A549 (cell line): ENCODE results near the gene DGKD. TPM values are rescaled to one million over a fixed set of nuclear protein-coding genes. Genes with fewer than 3 reads are reported as not detected.

ENCODE experiments used
- ATAC-seq, 2 experiments: fragments of 200-7000 bp in 1 of 2; fragments of >200 bp in 1 of 2; cut with Nextera tagmentation in 1 of 2; cut with Tn5 transposase in 1 of 2; 3 replicates each; pipeline versions ENCODE4 v1.8.0 to v1.9.1; 2018 to 2020; ENCODE audit warnings: mild to moderate bottlenecking in 1 of 2, moderate library complexity in 1 of 2
- CTCF ChIA-PET: fragments of 300-600 bp; sonication (Branson Sonifier 250); formaldehyde crosslinking; extraction: SDS; loops from one replicate; lab custom pipeline; 2021; ENCODE audit warnings: antibody characterized with exemption, inconsistent platforms; lab: Yijun Ruan, JAX
- POLR2A ChIA-PET: fragments of 350-600 bp; formaldehyde crosslinking; extraction: SDS; loops from one replicate; lab custom pipeline; 2021; ENCODE audit warnings: antibody characterized with exemption, inconsistent platforms; lab: Yijun Ruan, JAX
- DNase-seq, 2 experiments: peaks; one replicate each; pipeline versions ENCODE4 v3.0.0 to v3.0.0-alpha.2; 2011 to 2016; ENCODE audit warnings: low read depth in 1 of 2, low spot score in 1 of 2
- FAIRE-seq: peaks from 2 replicates; lab custom pipeline; 2011; peaks lifted over from hg19 to GRCh38; lab: Jason Lieb, UNC
- H3K27ac ChIP-seq, 2 experiments: fragments of >200 bp; sonication (Bioruptor Twin); formaldehyde crosslinking; 3 replicates each; pipeline ENCODE4 v1.5.1; 2016 to 2017
- H3K4me1 ChIP-seq: fragments of >200 bp; sonication (Bioruptor Twin); formaldehyde crosslinking; 3 replicates; pipeline ENCODE4 v1.6.1; 2016
- H3K4me2 ChIP-seq: fragments of >200 bp; sonication (Bioruptor Twin); formaldehyde crosslinking; 3 replicates; pipeline ENCODE4 v1.6.1; 2016
- H3K4me3 ChIP-seq: fragments of >200 bp; sonication (Bioruptor Twin); formaldehyde crosslinking; 3 replicates; pipeline ENCODE4 v1.5.1; 2016
- H3K9me3 ChIP-seq: fragments of >200 bp; sonication (Bioruptor Twin); formaldehyde crosslinking; 3 replicates; pipeline ENCODE4 v1.6.1; 2016
- ATOH8 ChIP-seq: fragments of 250-450 bp; sonication (Bioruptor Pico); IDR thresholded peaks from 2 replicates; pipeline ENCODE4 v1.5.0; 2020; ENCODE audit warnings: low read depth, mild to moderate bottlenecking, moderate library complexity
- CEBPB ChIP-seq, 2 experiments: fragments of >200 bp in 1 of 2; sonication (Bioruptor Twin) in 1 of 2; formaldehyde crosslinking in 1 of 2; IDR thresholded peaks; 2 replicates each; pipeline ENCODE4 v1.6.1; 2012 to 2016
- EHMT2 ChIP-seq: fragments of 200-600 bp; sonication (generic); IDR thresholded peaks from 2 replicates; pipeline ENCODE4 v1.6.1; 2016; ENCODE audit warnings: antibody characterized with exemption, low read depth, mild to moderate bottlenecking, moderate library complexity
- ESRRA ChIP-seq: fragments of 150-350 bp; IDR thresholded peaks from 2 replicates; pipeline ENCODE4 v1.6.1; 2014; ENCODE audit warnings: mild to moderate bottlenecking, low read length, borderline replicate concordance
- HDAC2 ChIP-seq: fragments of 200-600 bp; sonication (generic); IDR thresholded peaks from 2 replicates; pipeline ENCODE4 v1.6.1; 2016
- HES2 ChIP-seq: fragments of >200 bp; sonication (Bioruptor Twin); formaldehyde crosslinking; IDR thresholded peaks from 2 replicates; pipeline ENCODE4 v1.6.1; 2016
- HMGXB4 ChIP-seq: fragments of 250-450 bp; sonication (Bioruptor Pico); IDR thresholded peaks from 2 replicates; pipeline ENCODE4 v1.5.0; 2021; ENCODE audit warnings: mild to moderate bottlenecking, moderate library complexity, borderline replicate concordance
- HOXA7 ChIP-seq: fragments of 250-450 bp; sonication (Bioruptor Pico); IDR thresholded peaks from 2 replicates; pipeline ENCODE4 v1.5.0; 2020; ENCODE audit warnings: mild to moderate bottlenecking, moderate library complexity
- HOXB13 ChIP-seq: fragments of 250-450 bp; sonication (Bioruptor Pico); IDR thresholded peaks from 2 replicates; pipeline ENCODE4 v1.5.0; 2020; ENCODE audit warnings: low read depth, mild to moderate bottlenecking, moderate library complexity
- JUN ChIP-seq, 2 experiments: fragments of >200 bp; sonication (Bioruptor Twin); formaldehyde crosslinking; IDR thresholded peaks; 2 replicates in 1 of 2; 3 replicates in 1 of 2; pipeline ENCODE4 v1.6.1; 2016 to 2017
- KDM1A ChIP-seq: fragments of 200-600 bp; sonication (generic); IDR thresholded peaks from 2 replicates; pipeline ENCODE4 v1.6.1; 2016; ENCODE audit warnings: low read depth, mild to moderate bottlenecking
- MAFK ChIP-seq: fragments of 450-650 bp; IDR thresholded peaks from 2 replicates; pipeline ENCODE4 v1.6.1; 2014; ENCODE audit not compliant: partially characterized antibody
- MAZ ChIP-seq: fragments of 150-350 bp; IDR thresholded peaks from 2 replicates; pipeline ENCODE4 v1.6.1; 2014; ENCODE audit warnings: antibody characterized with exemption, low read depth, low read length, borderline replicate concordance
- PBX3 ChIP-seq: IDR thresholded peaks from 2 replicates; pipeline ENCODE4 v1.6.1; 2012
- POLR2AphosphoS2 ChIP-seq: conservative IDR thresholded peaks from 2 replicates; pipeline ENCODE4 v1.6.1; 2012; ENCODE audit warnings: low read length, improper control_type of control experiment, inconsistent platforms
- RAD21 ChIP-seq, 2 experiments: fragments of >200 bp in 1 of 2; sonication (Bioruptor Twin) in 1 of 2; formaldehyde crosslinking in 1 of 2; IDR thresholded peaks in 1 of 2; conservative IDR thresholded peaks in 1 of 2; 2 replicates in 1 of 2; 3 replicates in 1 of 2; pipeline ENCODE4 v1.6.1; 2012 to 2018; ENCODE audit warnings: inconsistent platforms in 1 of 2
- SMC3 ChIP-seq: fragments of >200 bp; sonication (Bioruptor Twin); formaldehyde crosslinking; IDR thresholded peaks from 3 replicates; pipeline ENCODE4 v1.6.1; 2018; ENCODE audit warnings: inconsistent platforms
- TFCP2L1 ChIP-seq: fragments of 250-450 bp; sonication (Bioruptor Pico); IDR thresholded peaks from 2 replicates; pipeline ENCODE4 v1.5.0; 2021; ENCODE audit warnings: mild to moderate bottlenecking
- USF2 ChIP-seq: fragments of 450-650 bp; IDR thresholded peaks from 2 replicates; pipeline ENCODE4 v1.6.1; 2014; ENCODE audit warnings: antibody characterized with exemption
- ZFP36 ChIP-seq: fragments of 450-650 bp; IDR thresholded peaks from 2 replicates; pipeline ENCODE4 v1.6.1; 2014; ENCODE audit warnings: borderline replicate concordance; ENCODE audit not compliant: partially characterized antibody
- ZSCAN20 ChIP-seq: fragments of 250-450 bp; sonication (Bioruptor Pico); IDR thresholded peaks from 2 replicates; pipeline ENCODE4 v1.8.0; 2022; ENCODE audit warnings: mild to moderate bottlenecking, moderate library complexity
- WGBS: methylation state at CpG from one replicate; pipeline ENCODE4 v1.1.6; 2017; ENCODE audit errors: missing lambda C conversion rate; 5-methylcytosine and 5-hydroxymethylcytosine counted together
- polyA plus RNA-seq, 4 experiments: library from polyadenylated mRNA; depleted of rRNA in 3 of 4; stranded (reverse); fragments of >200 nt; fragmentation: RNase III in 1 of 4; extraction: RNeasy Plus Mini Kit Qiagen cat#74134 plus additional on column Dnase treatment in 1 of 4; gene quantifications; 2 replicates in 3 of 4; 3 replicates in 1 of 4; pipeline ENCODE4 v1.2.3, GENCODE V29; 2011 to 2017
- TF ChIP-seq, protein P1 (sequence below): IDR thresholded peaks from 2 replicates; pipeline ENCODE4 v1.6.1; 2012; ENCODE audit warnings: low read depth, borderline replicate concordance

DGKD gene
- polyA plus RNA-seq, 2 of the 4 experiments (the other 2 are of a cell fraction) = 68.8 to 99.6 TPM

DNA sequence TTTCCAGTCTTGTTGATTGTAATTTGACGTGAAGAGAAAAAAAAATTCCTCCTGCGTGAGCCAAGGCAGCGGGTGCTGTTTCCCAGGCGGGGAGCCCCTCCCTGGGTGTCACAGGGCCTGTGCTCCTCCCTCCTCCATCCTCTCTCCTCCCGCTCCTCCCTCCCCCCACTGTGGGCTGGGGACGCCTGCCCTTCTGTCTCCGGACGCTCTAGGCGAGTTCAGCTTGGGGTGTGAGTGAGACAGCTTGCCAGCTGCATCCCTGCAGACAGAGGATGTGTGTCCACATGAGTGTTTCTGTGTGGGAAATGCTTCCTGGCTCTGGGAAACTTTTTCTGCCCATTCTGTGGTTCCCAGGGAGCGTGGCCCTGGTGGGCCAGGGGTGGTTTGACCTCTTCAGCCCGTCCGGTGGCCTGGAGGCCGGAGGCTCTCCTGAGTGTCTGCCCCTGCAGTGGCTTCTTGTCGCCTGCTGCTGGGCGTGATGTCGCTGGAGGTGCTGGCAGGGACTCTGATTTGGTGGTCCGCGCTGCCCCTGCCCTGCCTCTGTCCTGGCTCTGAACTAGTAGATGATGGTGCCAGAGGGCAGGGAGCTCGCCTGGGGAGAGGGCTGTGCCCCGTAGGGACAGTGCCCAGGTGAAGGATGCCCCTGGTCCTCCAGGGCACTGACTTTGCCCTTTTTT lies 115.9 kb downstream of the DGKD start:
- no peak overlapping the region for H3K4me3 ChIP-seq
- H3K4me2 ChIP-seq = no peak overlapping the region
- H3K9me3 ChIP-seq = no peaks in the 10 kb centered on the region
- no peak for TF ChIP-seq EHMT2
- no peak for TF ChIP-seq USF2
- TF ChIP-seq POLR2AphosphoS2 = 0 out of 2 replicates have a peak, but pooled peaks have one; percentile 28
- TF ChIP-seq ZFP36 = no peak
- TF ChIP-seq RAD21 (conservative IDR thresholded peaks at IDR 0.05 in 1 of 2, IDR thresholded peaks at IDR 0.05 in 1 of 2) = no peak
- H3K4me1 ChIP-seq = peaks cover 21% of the 10 kb centered on the region
- DNase-seq = no peak
- H3K27ac ChIP-seq = peak overlapping the region; percentile 52 to 98
- 87% methylated on average over 13 of the region's 20 CpGs for WGBS
- ChIA-PET CTCF (interaction anchor here (1.0 to 1.6 kb wide), 5 partner anchors 9 to 363 kb away, joined by 3 to 5 read pairs (median 3); no protein-coding TSS in a partner anchor), POLR2A (no interaction called here)
- ATAC-seq = no peak
- no peak for FAIRE-seq

GRCh38 chr2:233470839-233471238 lies 116.5 kb downstream of the DGKD start:
- Histone ChIP-seq H3K9me3 (no peaks in the 10 kb centered on the region), H3K4me1 (peaks cover 18% of the 10 kb centered on the region), H3K4me3 (no peak overlapping the region), H3K27ac (peak overlapping the region; percentile 48 to 98; a peak in 5 of 6 replicates), H3K4me2 (no peak overlapping the region)
- 97% methylated on average over 11 of the region's 14 CpGs for WGBS
- ATAC-seq (no peak), FAIRE-seq (no peak), DNase-seq (no peak)
- ChIA-PET POLR2A (no interaction called here), CTCF (interaction anchor here (1.3 to 1.6 kb wide), 2 partner anchors 8 to 362 kb away, joined by 3 read pairs; no protein-coding TSS in a partner anchor)
- TF ChIP-seq ZSCAN20 (CRISPR knock-in tag) = no peak
- TF ChIP-seq SMC3 = no peak
- TF ChIP-seq JUN (IDR thresholded peaks at IDR 0.05) = no peak
- no peak for TF ChIP-seq KDM1A
- no peak for TF ChIP-seq PBX3
- no peak for TF ChIP-seq MAZ
- no peak for TF ChIP-seq HOXA7
- TF ChIP-seq CEBPB (IDR thresholded peaks at IDR 0.05) = no peak
- no peak for TF ChIP-seq ATOH8 (CRISPR knock-in tag)
- no peak for TF ChIP-seq ESRRA
- no peak for TF ChIP-seq MAFK
- TF ChIP-seq HES2 = no peak

DNA sequence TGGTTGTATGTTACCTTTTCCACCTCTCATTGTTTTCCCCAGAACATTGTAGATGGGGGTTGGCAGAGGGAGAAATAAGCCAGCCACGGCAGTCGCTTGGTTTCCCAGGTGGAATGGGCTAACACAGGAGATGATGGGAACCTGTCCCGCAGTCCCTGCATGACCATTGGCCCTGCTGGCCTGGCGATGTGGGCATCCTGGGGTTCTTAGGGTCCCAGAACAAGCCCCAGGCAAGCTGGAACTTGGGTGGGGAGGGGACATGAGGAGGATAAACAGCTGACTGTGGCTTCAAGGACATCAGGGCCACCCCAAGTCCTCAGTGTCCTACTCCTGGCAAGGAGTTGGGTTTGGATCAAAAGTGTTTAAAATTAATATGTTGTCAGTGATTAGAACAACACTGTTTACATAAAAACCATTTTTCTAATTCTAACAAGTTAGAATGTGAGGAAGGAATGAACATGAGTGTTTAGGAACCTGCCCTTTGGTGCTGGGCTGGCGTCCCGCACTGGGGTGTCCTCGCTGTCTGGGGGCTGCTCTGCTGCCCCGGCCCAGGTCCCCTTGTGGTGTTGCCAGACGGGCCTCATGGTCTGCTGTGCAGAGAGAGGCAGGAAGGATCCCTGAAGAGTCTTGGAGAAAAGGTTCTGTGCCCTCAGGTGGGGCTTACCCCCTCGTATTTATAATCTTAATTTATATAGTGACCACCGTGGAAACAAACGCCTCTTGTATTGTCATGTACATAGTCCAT lies 117.2 kb downstream of the DGKD start:
- 98% methylated on average over 12 of the region's 12 CpGs for WGBS
- DNase-seq (no peak), ATAC-seq (no peak), FAIRE-seq (no peak)
- CTCF ChIA-PET = interaction anchor here (1.3 kb wide), 2 partner anchors 7 to 361 kb away, joined by 3 to 6 read pairs; no protein-coding TSS in a partner anchor
- TF ChIP-seq POLR2AphosphoS2 (no peak; the same call in 1 of the 2 replicates), HOXB13 (CRISPR knock-in tag) (no peak), TFCP2L1 (no peak), HDAC2 (no peak), HMGXB4 (no peak)
- TF ChIP-seq, protein P1, sequence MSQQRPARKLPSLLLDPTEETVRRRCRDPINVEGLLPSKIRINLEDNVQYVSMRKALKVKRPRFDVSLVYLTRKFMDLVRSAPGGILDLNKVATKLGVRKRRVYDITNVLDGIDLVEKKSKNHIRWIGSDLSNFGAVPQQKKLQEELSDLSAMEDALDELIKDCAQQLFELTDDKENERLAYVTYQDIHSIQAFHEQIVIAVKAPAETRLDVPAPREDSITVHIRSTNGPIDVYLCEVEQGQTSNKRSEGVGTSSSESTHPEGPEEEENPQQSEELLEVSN = no peak
- POLR2A ChIA-PET = no interaction called here
- H3K4me2 ChIP-seq = no peak overlapping the region
- peak overlapping the region; percentile 48 to 98; a peak in 5 of 6 replicates for H3K27ac ChIP-seq
- no peaks in the 10 kb centered on the region for H3K9me3 ChIP-seq
- H3K4me3 ChIP-seq = no peak overlapping the region
- peaks cover 18% of the 10 kb centered on the region for H3K4me1 ChIP-seq
